LNCaP clone FGC (cell line): ENCODE measurements around the gene MSL2.
"Not testable (repeated sequence)": the region's sequence is repeated elsewhere in the genome, so short reads cannot be mapped to it uniquely, and the experiment has no call there.

Experiments
- DNase-seq: peaks from one replicate; pipeline ENCODE4 v3.0.0-alpha.2; 2011; ENCODE audit warnings: low read depth
- H3K4me3 ChIP-seq: 2 replicates; pipeline ENCODE4 v1.5.1; 2011; ENCODE audit warnings: mild to moderate bottlenecking, low read depth, low read length, control low read depth
- CTCF ChIP-seq: IDR thresholded peaks from 2 replicates; pipeline ENCODE4 v1.5.1; 2012; ENCODE audit warnings: mild to moderate bottlenecking; ENCODE audit not compliant: control insufficient read depth, insufficient read depth; ENCODE audit errors: extremely low read depth

Gene MSL2

GRCh38 chr3:136196401-136197158 is 445 bp upstream of the MSL2 start:
- no peak for TF ChIP-seq CTCF
- peak overlapping the region; percentile 94 for H3K4me3 ChIP-seq
- peak; percentile 99 for DNase-seq

DNA sequence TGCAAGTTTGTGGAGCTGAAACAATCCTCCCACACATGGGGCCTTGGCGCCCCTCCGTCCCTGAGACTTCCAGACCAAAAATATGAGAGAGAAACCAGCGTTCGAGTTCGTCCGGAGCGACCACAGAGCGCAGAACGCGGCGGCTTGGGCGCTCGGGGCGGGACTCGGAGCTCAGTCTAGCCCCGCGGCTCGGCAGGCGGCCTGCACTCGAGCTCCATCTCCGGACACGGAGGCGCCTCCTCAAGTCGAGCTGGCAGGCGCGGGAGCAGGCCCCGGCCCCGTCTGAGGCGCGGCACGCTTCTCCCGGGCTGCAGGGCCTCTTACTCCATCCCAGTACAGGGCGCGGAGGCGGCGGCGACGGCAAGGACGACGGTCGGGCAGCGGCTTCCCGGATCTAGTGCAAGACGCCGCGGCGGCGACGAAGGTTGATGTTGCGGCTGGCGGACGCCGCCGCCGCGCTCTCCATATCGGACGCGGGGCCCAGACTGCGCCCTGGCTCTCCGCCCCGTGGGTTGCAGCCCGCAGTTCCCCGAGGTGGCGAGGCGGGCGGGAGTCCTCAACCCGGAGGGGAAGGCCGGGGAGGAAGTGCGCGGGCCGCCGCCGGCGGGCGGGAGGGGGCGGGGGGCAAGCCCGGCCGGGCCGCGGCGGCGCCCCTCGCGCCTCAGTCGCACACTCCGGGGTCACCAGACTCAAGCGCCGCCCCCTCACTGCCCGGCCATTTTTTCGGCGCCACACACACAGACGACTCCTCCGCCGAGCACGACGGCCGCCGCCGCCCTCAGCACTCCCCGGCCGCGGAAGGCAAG is 674 bp downstream of the MSL2 start:
- DNase-seq: no peak
- no peak for TF ChIP-seq CTCF

DNA sequence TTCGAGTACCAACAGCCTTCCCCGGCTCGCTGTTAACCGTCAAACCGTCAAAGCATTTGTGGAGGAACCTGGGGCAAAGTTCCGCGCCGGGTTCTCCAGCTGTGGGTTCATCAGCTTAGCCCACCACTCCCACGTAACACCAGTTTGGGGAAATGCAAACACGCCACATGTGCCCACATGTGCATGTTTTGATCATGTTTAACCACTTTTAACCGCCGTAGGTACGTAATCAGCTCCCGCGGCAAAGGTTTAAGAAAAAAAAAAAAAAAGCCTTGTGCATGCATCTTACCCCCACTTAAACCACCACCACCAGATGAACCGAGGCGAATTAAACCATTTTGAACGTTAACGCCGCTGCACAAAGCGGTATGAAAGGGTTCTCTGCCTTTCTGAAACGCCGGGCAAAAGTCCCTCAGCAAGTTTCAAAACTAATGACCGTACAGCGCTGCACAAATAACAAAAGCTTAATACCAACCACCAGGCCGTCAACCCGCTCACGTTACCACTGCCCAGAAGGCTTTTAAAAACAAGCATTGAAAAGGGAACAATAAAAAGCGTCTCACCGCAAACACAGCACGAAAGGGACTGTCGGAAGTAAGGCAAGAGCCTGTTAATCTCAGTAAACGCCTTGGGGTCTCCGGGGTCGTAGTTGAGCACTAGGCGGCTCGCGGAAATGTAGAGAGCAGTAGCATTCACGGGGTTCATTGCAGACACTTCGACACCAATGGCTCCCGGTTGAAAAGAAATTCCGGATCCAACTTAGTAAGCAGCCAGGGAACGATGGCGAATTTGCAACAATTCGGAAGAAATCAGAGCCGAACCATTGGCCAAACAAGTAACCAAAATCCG is 1.5 kb downstream of the MSL2 start:
- peak overlapping the region; percentile 94 for H3K4me3 ChIP-seq
- DNase-seq: no peak

More for the DNA sequence above, 674 bp downstream of the MSL2 start:
- peak overlapping the region; percentile 94 for H3K4me3 ChIP-seq

GRCh38 chr3:136193278-136194054 is 2.7 kb downstream of the MSL2 start:
- no peak for DNase-seq
- peak overlapping the region; percentile 94 for H3K4me3 ChIP-seq
- no peak for TF ChIP-seq CTCF

More for the DNA sequence above, 1.5 kb downstream of the MSL2 start:
- TF ChIP-seq CTCF: no peak

GRCh38 chr3:136192831-136193230 is 3.3 kb downstream of the MSL2 start:
- DNase-seq: no peak
- no peak for TF ChIP-seq CTCF

DNA sequence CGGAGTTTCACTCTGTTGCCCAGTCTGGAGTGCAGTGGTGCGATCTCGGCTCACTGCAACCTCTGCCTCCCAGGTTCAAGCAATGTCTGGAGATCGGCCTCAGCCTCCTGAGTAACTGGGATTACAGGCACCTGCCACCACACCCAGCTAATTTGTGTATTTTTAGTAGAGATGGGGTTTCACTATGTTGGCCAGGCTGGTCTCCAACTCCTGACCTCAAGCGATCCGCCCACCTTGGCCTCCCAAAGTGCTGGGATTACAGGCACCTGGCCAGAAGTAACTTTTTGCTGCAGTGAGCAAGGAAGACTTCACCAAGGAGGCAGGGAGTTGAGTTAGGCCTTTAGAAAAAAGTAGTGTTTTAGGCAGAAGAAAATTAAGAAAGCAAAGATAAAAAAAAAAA is 3.9 kb downstream of the MSL2 start:
- not testable (repeated sequence) for DNase-seq, H3K4me3 ChIP-seq

More at GRCh38 chr3:136192831-136193230, 3.3 kb downstream of the MSL2 start:
- H3K4me3 ChIP-seq: peak overlapping the region; percentile 94
